K562 (cell line): Measurements from ENCODE around the gene PHLDB3. TPM values are rescaled to one million over a fixed set of nuclear protein-coding genes. Genes with fewer than 3 reads are reported as not detected.

Experiments
- ATAC-seq: fragments of 200-7000 bp; cut with Tn5 transposase; 3 replicates; pipeline ENCODE4 v1.9.1; 2020; ENCODE audit warnings: moderate library complexity
- BruUV-seq: library from RNA; stranded (reverse); fragments of 400-500 nt; replicated peaks from 2 replicates; lab custom pipeline; 2021; lab: Mats Ljungman, UMichigan
- CTCF ChIA-PET: fragments of 300-600 bp; formaldehyde crosslinking; extraction: SDS; loops from one replicate; lab custom pipeline; 2021; ENCODE audit warnings: low intra/inter-chr PET ratio; lab: Yijun Ruan, JAX
- POLR2A ChIA-PET: fragments of 300-600, 350-650 bp; sonication (Branson Sonifier 250); formaldehyde crosslinking; extraction: SDS; loops from one replicate; lab custom pipeline; 2021; ENCODE audit warnings: antibody characterized with exemption, inconsistent platforms; lab: Yijun Ruan, JAX
- DNase-seq, 4 experiments: peaks; one replicate each; pipeline versions ENCODE4 v3.0.0 to v3.0.0-alpha.2; 2011 to 2018; ENCODE audit warnings: low spot score in 3 of 4, mixed read lengths in 3 of 4; ENCODE audit errors: extremely low read depth in 1 of 4
- FAIRE-seq: peaks from 2 replicates; lab custom pipeline; 2011; peaks lifted over from hg19 to GRCh38; lab: Jason Lieb, UNC
- H2AFZ ChIP-seq: 2 replicates; pipeline ENCODE4 v1.6.0; 2011; ENCODE audit warnings: low read depth, low read length, control low read depth, inconsistent platforms
- H3K27ac ChIP-seq: fragments of 200-600 bp; 3 replicates; pipeline ENCODE4 v1.8.0; 2011; ENCODE audit warnings: low read depth, mild to moderate bottlenecking, control low read depth, inconsistent platforms, low read length, moderate library complexity, mixed read lengths; ENCODE audit errors: extremely low read depth
- H3K27me3 ChIP-seq, 2 experiments: fragments of 300-600 bp in 1 of 2; 2 replicates in 1 of 2; 3 replicates in 1 of 2; pipeline versions ENCODE4 v1.6.0 to v1.8.0; 2011; ENCODE audit warnings: inconsistent platforms in 2 of 2, low read length in 2 of 2, mild to moderate bottlenecking in 1 of 2, mixed read lengths in 1 of 2, moderate library complexity in 1 of 2; ENCODE audit not compliant: control insufficient read depth in 2 of 2, insufficient read depth in 2 of 2
- H3K36me3 ChIP-seq: fragments of 300-600 bp; 3 replicates; pipeline ENCODE4 v1.8.0; 2011; ENCODE audit warnings: mild to moderate bottlenecking, low read length, inconsistent platforms; ENCODE audit not compliant: control insufficient read depth, insufficient read depth
- H3K4me1 ChIP-seq, 2 experiments: fragments of 200-600 bp in 1 of 2; replicated peaks in 1 of 2; 2 replicates in 1 of 2; 3 replicates in 1 of 2; pipeline versions ENCODE4 v1.5.1 to v1.8.0; 2011; ENCODE audit warnings: inconsistent platforms in 2 of 2, low read length in 2 of 2, mild to moderate bottlenecking in 1 of 2, mixed read lengths in 1 of 2, moderate library complexity in 1 of 2; ENCODE audit not compliant: control insufficient read depth in 2 of 2, insufficient read depth in 2 of 2
- H3K4me2 ChIP-seq: 2 replicates; pipeline ENCODE4 v1.6.1; 2011; ENCODE audit warnings: low read length, control low read depth, inconsistent platforms, mixed read lengths; ENCODE audit not compliant: insufficient read depth
- H3K4me3 ChIP-seq: fragments of 200-600 bp; sonication (generic), shearing (Covaris generic); 2 replicates; pipeline ENCODE4 v1.5.1; 2016; ENCODE audit warnings: control low read depth, inconsistent platforms
- H3K79me2 ChIP-seq: fragments of 200-600 bp; 3 replicates; pipeline ENCODE4 v1.8.0; 2011; ENCODE audit warnings: low read length, inconsistent platforms; ENCODE audit not compliant: control insufficient read depth, insufficient read depth
- H3K9ac ChIP-seq, 2 experiments: 2 replicates each; pipeline versions ENCODE4 v1.6.0 to v1.6.1; 2011; ENCODE audit warnings: low read depth in 2 of 2, low read length in 2 of 2, control low read depth in 1 of 2, inconsistent platforms in 1 of 2, mild to moderate bottlenecking in 1 of 2, mixed read lengths in 1 of 2; ENCODE audit not compliant: insufficient read depth in 1 of 2
- H3K9me1 ChIP-seq: one replicate; pipeline ENCODE4 v1.6.0; 2011; ENCODE audit warnings: inconsistent platforms, mild to moderate bottlenecking, low read length, moderate library complexity; ENCODE audit not compliant: control insufficient read depth, insufficient read depth
- H3K9me3 ChIP-seq: replicated peaks from 2 replicates; pipeline ENCODE4 v1.5.1; 2011; ENCODE audit warnings: low read depth, low read length, inconsistent platforms; ENCODE audit not compliant: control insufficient read depth, insufficient read depth
- H4K20me1 ChIP-seq: replicated peaks from 2 replicates; pipeline ENCODE4 v1.6.1; 2011; ENCODE audit warnings: low read length, inconsistent platforms, mixed read lengths; ENCODE audit not compliant: control insufficient read depth, insufficient read depth
- HSF4 ChIP-seq: fragments of 250-450 bp; sonication (Bioruptor Pico); IDR thresholded peaks from 2 replicates; pipeline ENCODE4 v2.1.2; 2022; ENCODE audit warnings: mild to moderate bottlenecking, moderate library complexity, borderline replicate concordance
- RBM22 ChIP-seq: fragments of 200-400 bp; formaldehyde crosslinking; IDR thresholded peaks from 2 replicates; pipeline ENCODE4 v1.6.1; 2018; ENCODE audit warnings: low read length, low read depth; ENCODE audit not compliant: poor library complexity, severe bottlenecking
- TCF7L2 ChIP-seq: fragments of 150-350 bp; IDR thresholded peaks from 2 replicates; pipeline ENCODE4 v1.6.1; 2016; ENCODE audit warnings: low read depth, mild to moderate bottlenecking, low read length, moderate library complexity
- XRCC5 ChIP-seq: fragments of 200-400 bp; formaldehyde crosslinking; IDR thresholded peaks from 2 replicates; pipeline ENCODE4 v1.6.1; 2017; ENCODE audit warnings: low read depth, mild to moderate bottlenecking, low read length
- YBX1 ChIP-seq: fragments of 450-650 bp; IDR thresholded peaks from 2 replicates; pipeline ENCODE4 v1.7.1; 2016; ENCODE audit warnings: mild to moderate bottlenecking
- ZC3H4 ChIP-seq: sonication (generic); formaldehyde crosslinking; IDR thresholded peaks from 2 replicates; pipeline ENCODE4 v1.9.0; 2021; ENCODE audit warnings: missing genetic modification reagents, borderline replicate concordance
- WGBS: fragments of 100-300 bp; shearing (Covaris generic); methylation state at CpG from one replicate; pipeline ENCODE4 v1.1.6; 2016; ENCODE audit warnings: low coverage, mixed read lengths; ENCODE audit not compliant: insufficient coverage; ENCODE audit errors: missing lambda C conversion rate; 5-methylcytosine and 5-hydroxymethylcytosine counted together
- in situ Hi-C: fragments of 300-500 bp; cut with MboI; formaldehyde crosslinking; loops from 4 replicates; pipeline ENCODE4 v1.15.0; 2018; ENCODE audit warnings: inconsistent platforms, mixed read lengths
- intact Hi-C: fragments of 100-400 bp; cut with micrococcal nuclease; formaldehyde crosslinking; loops from 2 replicates; pipeline ENCODE4 v1.14.2; 2022
- polyA plus RNA-seq, 8 experiments: library from polyadenylated mRNA; depleted of rRNA in 4 of 8; stranded (reverse) in 5 of 8; unstranded in 3 of 8; fragments of >200 nt; fragmentation: Nextera tagmentation in 2 of 8; fragmentation: Illumina TruSeq in 1 of 8; extraction: Ambion mirVana in 2 of 8; extraction: Trizol in 1 of 8; gene quantifications; 2 replicates each; pipeline versions ENCODE4 v1.2.1 to v1.2.3, GENCODE V29; 2011 to 2014; ENCODE audit warnings: inconsistent platforms in 1 of 8, missing spikeins in 1 of 8
- total RNA-seq, 7 experiments: library from RNA; depleted of rRNA in 6 of 7; stranded (reverse); fragments of >200 nt in 6 of 7; fragmentation: Illumina TruSeq in 2 of 7; extraction: Trizol in 2 of 7; gene quantifications; 2 replicates each; pipeline versions ENCODE4 v1.2.1 to v1.2.3, GENCODE V29; 2011 to 2021; ENCODE audit warnings: low replicate concordance in 1 of 7
- TF ChIP-seq, protein P1 (sequence below), 3 experiments: IDR thresholded peaks in 2 of 3; conservative IDR thresholded peaks in 1 of 3; 2 replicates each; pipeline ENCODE4 v1.5.1; 2011 to 2012; ENCODE audit warnings: low read length in 3 of 3, mild to moderate bottlenecking in 3 of 3, control low read depth in 2 of 3, improper control_type of control experiment in 1 of 3, inconsistent platforms in 1 of 3, low read depth in 1 of 3, mixed read lengths in 1 of 3, moderate library complexity in 1 of 3; ENCODE audit not compliant: insufficient read depth in 2 of 3
- TF ChIP-seq, protein P2 (sequence below): fragments of 450-650 bp; IDR thresholded peaks from 2 replicates; pipeline ENCODE4 v1.6.1; 2016
- TF ChIP-seq, protein P3 (sequence below), 2 experiments: IDR thresholded peaks in 1 of 2; conservative IDR thresholded peaks in 1 of 2; 2 replicates each; pipeline ENCODE4 v1.6.1; 2016; ENCODE audit warnings: low read depth in 2 of 2, mild to moderate bottlenecking in 1 of 2, missing compliant biosample characterization in 1 of 2, missing genetic modification characterization in 1 of 2, moderate library complexity in 1 of 2

The PHLDB3 gene
- total and polyA plus RNA-seq, 9 of the 15 experiments (the other 6 are each of a cell fraction or from before 2014, with no cell fraction given): 0.04 to 23.5 (median 3.9) TPM

DNA sequence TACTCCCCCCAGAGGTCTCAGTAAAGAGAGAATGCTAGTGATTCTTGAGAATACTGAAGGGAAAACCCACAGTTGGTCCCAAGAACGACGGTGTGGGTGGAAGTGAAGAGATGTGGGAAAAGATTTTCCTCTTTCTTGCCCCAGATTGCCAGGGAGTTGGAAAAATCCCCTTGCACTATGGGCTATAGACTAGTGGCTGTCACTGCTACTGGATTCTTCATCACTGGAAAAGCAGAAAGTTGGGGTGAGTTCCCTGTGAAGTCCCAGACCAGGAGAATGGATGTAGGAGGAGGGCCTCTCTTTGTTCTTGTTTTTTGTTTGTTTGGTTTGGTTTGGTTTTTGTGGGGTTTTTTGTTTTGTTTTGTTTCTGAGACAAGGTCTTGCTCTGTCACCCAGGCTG, 50.5 kb downstream of the PHLDB3 start:
- ATAC-seq: no peak
- no TSS peak for BruUV-seq
- H3K4me1 ChIP-seq: peaks cover 5 to 7% of the 10 kb centered on the region in 2 experiments; a peak in 2 of 5 replicates
- TF ChIP-seq, protein P1, sequence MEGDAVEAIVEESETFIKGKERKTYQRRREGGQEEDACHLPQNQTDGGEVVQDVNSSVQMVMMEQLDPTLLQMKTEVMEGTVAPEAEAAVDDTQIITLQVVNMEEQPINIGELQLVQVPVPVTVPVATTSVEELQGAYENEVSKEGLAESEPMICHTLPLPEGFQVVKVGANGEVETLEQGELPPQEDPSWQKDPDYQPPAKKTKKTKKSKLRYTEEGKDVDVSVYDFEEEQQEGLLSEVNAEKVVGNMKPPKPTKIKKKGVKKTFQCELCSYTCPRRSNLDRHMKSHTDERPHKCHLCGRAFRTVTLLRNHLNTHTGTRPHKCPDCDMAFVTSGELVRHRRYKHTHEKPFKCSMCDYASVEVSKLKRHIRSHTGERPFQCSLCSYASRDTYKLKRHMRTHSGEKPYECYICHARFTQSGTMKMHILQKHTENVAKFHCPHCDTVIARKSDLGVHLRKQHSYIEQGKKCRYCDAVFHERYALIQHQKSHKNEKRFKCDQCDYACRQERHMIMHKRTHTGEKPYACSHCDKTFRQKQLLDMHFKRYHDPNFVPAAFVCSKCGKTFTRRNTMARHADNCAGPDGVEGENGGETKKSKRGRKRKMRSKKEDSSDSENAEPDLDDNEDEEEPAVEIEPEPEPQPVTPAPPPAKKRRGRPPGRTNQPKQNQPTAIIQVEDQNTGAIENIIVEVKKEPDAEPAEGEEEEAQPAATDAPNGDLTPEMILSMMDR (IDR thresholded peaks at IDR 0.05 in 2 of 3, conservative IDR thresholded peaks at IDR 0.05 in 1 of 3; ENCODE audit: insufficient read depth in 2 of 3, low read depth in 1 of 3, low read length in 3 of 3): no peak
- TF ChIP-seq HSF4: no peak
- no peak for TF ChIP-seq RBM22
- TF ChIP-seq, protein P2, sequence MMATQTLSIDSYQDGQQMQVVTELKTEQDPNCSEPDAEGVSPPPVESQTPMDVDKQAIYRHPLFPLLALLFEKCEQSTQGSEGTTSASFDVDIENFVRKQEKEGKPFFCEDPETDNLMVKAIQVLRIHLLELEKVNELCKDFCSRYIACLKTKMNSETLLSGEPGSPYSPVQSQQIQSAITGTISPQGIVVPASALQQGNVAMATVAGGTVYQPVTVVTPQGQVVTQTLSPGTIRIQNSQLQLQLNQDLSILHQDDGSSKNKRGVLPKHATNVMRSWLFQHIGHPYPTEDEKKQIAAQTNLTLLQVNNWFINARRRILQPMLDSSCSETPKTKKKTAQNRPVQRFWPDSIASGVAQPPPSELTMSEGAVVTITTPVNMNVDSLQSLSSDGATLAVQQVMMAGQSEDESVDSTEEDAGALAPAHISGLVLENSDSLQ: no peak
- TF ChIP-seq XRCC5: no peak
- TF ChIP-seq, protein P3, sequence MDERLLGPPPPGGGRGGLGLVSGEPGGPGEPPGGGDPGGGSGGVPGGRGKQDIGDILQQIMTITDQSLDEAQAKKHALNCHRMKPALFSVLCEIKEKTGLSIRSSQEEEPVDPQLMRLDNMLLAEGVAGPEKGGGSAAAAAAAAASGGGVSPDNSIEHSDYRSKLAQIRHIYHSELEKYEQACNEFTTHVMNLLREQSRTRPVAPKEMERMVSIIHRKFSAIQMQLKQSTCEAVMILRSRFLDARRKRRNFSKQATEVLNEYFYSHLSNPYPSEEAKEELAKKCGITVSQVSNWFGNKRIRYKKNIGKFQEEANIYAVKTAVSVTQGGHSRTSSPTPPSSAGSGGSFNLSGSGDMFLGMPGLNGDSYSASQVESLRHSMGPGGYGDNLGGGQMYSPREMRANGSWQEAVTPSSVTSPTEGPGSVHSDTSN (CRISPR knock-in tag; IDR thresholded peaks at IDR 0.05; ENCODE audit: low read depth): no peak
- TF ChIP-seq, protein P3 (tag; conservative IDR thresholded peaks at IDR 0.05; ENCODE audit: low read depth): no peak
- TF ChIP-seq YBX1: no peak
- TF ChIP-seq TCF7L2: no peak
- TF ChIP-seq ZC3H4 (CRISPR knock-in tag): no peak
- TF ChIP-seq, all 486 proteins: peak for 0
- Histone ChIP-seq H3K9me3 (no peaks in the 10 kb centered on the region; the same call in 1 of the 2 replicates), H3K79me2 (no peaks in the 10 kb centered on the region), H3K27ac (no peak overlapping the region), H4K20me1 (no peaks in the 10 kb centered on the region), H3K9ac (no peak overlapping the region), H2AFZ (no peak overlapping the region), H3K27me3 (no peaks in the 10 kb centered on the region), H3K4me3 (no peak overlapping the region), H3K4me2 (no peak overlapping the region), H3K36me3 (no peaks in the 10 kb centered on the region), H3K9me1 (no peaks in the 10 kb centered on the region)
- WGBS: 6% methylated on average over 2 of the region's 2 CpGs
- ChIA-PET POLR2A (interaction anchor here (0.6 kb wide), 1 partner anchor 16 kb away, joined by 3 read pairs; no protein-coding TSS in a partner anchor), CTCF (no interaction called here)
- intact Hi-C loops (no loop called here), in situ Hi-C loops (no loop called here)
- no peak for FAIRE-seq
- no peak for DNase-seq
